Astrocyte of the spinal cord (primary cell): ENCODE data around the gene SARS1.

Experiments
- DNase-seq: peaks from one replicate; pipeline ENCODE4 v3.0.0; 2011; ENCODE audit warnings: low read depth, low spot score
- H3K4me3 ChIP-seq: 2 replicates; pipeline ENCODE4 v1.5.1; 2011; ENCODE audit warnings: low read depth, mild to moderate bottlenecking, low read length, moderate library complexity
- CTCF ChIP-seq: IDR thresholded peaks from 2 replicates; pipeline ENCODE4 v1.5.1; 2012; ENCODE audit warnings: low read depth, mild to moderate bottlenecking, low read length, inconsistent platforms
- in situ Hi-C: cut with HindIII; loops from 2 replicates; pipeline ENCODE4 v1.10.0; 2017; ENCODE audit warnings: low sequenced_read_pairs

SARS1 gene

GRCh38 chr1:109225711-109226445, 12.2 kb downstream of the SARS1 start:
- in situ Hi-C loops, result no loop called here
- H3K4me3 ChIP-seq, result no peak overlapping the region
- TF ChIP-seq CTCF, result no peak
- DNase-seq, result no peak

DNA sequence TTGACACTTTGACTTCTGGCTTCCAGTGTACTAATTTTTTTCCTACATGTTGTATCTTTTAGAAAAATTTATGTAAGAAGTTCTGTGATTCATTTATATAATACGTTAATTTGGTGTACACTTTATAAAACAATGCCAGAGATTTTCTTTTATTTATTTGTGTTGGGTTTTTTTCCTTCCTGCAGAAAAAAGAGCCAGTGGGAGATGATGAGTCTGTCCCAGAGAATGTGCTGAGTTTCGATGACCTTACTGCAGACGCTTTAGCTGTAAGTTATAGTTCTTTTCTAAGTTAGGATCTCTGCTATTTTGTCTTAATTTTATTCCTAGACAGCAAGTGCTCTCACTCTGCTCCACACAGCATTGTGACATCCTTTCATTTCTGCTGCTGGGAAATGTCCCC, 14.4 kb downstream of the SARS1 start:
- in situ Hi-C loops, result no loop called here
- DNase-seq, result peak; percentile 67
- no peak overlapping the region for H3K4me3 ChIP-seq
- TF ChIP-seq CTCF, result no peak

- TF ChIP-seq CTCF, result no peak
- in situ Hi-C loops, result no loop called here
- no peak overlapping the region for H3K4me3 ChIP-seq
- no peak for DNase-seq
Observed at GRCh38 chr1:109229531-109230127, 15.9 kb downstream of the SARS1 start.

DNA sequence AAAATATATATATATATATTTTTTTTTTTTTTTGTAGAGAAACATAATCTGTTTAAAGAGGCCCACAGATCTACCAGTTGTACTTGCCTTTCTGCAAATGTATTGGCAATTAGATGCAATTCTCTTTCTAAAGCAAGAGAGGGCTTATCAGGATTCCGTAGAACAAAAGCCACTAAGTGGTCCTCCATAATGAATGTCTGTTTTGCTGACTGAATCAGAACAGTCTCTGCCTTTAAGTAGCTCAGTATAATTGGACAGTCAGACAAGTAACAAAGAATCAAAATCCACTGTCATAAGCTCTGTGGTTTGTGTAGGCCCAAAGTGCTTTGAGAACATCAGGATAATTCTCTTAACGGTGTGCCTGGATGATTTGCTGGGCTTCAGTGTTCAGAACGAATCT, 17.3 kb downstream of the SARS1 start:
- TF ChIP-seq CTCF, result no peak
- no peak overlapping the region for H3K4me3 ChIP-seq
- in situ Hi-C loops, result no loop called here
- no peak for DNase-seq

DNA sequence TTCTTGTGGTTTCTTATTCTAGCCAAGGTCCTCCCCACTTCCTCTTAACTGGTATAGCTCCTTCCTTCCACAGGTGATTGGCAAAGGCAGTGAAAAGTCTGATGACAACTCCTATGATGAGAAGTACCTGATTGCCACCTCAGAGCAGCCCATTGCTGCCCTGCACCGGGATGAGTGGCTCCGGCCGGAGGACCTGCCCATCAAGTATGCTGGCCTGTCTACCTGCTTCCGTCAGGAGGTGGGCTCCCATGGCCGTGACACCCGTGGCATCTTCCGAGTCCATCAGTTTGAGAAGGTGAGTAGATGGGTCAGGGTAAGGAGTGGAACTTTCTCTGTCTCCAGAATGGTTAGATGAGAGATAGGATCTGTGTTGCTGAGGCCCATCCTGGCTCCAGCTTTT, 21.4 kb downstream of the SARS1 start:
- in situ Hi-C loops, result no loop called here
- no peak for TF ChIP-seq CTCF
- DNase-seq, result no peak
- H3K4me3 ChIP-seq, result no peak overlapping the region

- DNase-seq, result no peak
- no peak overlapping the region for H3K4me3 ChIP-seq
- TF ChIP-seq CTCF, result no peak
- in situ Hi-C loops, result no loop called here
Observed at GRCh38 chr1:109237512-109237911, 23.8 kb downstream of the SARS1 start.
